H9 (cell line): ENCODE results near the gene WNT3A. TPM values are rescaled to one million over a fixed set of nuclear protein-coding genes. Genes with fewer than 3 reads are reported as not detected.
A peak's percentile ranks its signal among the peaks of the same experiment; 100 is the strongest.

ENCODE experiments used
- DNase-seq: peaks from one replicate; pipeline ENCODE4 v3.0.0-alpha.2; 2017
- H2AFZ ChIP-seq: one replicate; pipeline ENCODE4 v1.6.1; 2013; ENCODE audit warnings: mild to moderate bottlenecking, low read length, control low read depth, moderate library complexity
- H2AK5ac ChIP-seq: 2 replicates; pipeline ENCODE4 v1.6.1; 2013; ENCODE audit warnings: low read length, control low read depth, mixed read lengths; ENCODE audit not compliant: insufficient read length
- H2BK120ac ChIP-seq: one replicate; pipeline ENCODE4 v1.6.1; 2013; ENCODE audit warnings: low read depth, mild to moderate bottlenecking, low read length, control low read depth, inconsistent platforms; ENCODE audit not compliant: poor library complexity, severe bottlenecking
- H2BK12ac ChIP-seq: 2 replicates; pipeline ENCODE4 v1.6.1; 2013; ENCODE audit warnings: low read length, control low read depth, mixed read lengths, low read depth; ENCODE audit not compliant: insufficient read length
- H2BK15ac ChIP-seq: 2 replicates; pipeline ENCODE4 v1.6.1; 2013; ENCODE audit warnings: low read depth, low read length, control low read depth
- H2BK20ac ChIP-seq: one replicate; pipeline ENCODE4 v1.6.1; 2013; ENCODE audit warnings: low read depth, mild to moderate bottlenecking, low read length, control low read depth, inconsistent platforms; ENCODE audit not compliant: poor library complexity, severe bottlenecking
- H2BK5ac ChIP-seq: 2 replicates; pipeline ENCODE4 v1.6.1; 2013; ENCODE audit warnings: low read length, control low read depth, mixed read lengths; ENCODE audit not compliant: insufficient read length
- H3K14ac ChIP-seq: 2 replicates; pipeline ENCODE4 v1.6.1; 2013; ENCODE audit warnings: low read length, control low read depth; ENCODE audit not compliant: insufficient read depth
- H3K18ac ChIP-seq: 2 replicates; pipeline ENCODE4 v1.6.1; 2013; ENCODE audit warnings: low read depth, mild to moderate bottlenecking, mixed read lengths, low read length, control low read depth; ENCODE audit not compliant: insufficient read length
- H3K23ac ChIP-seq: 2 replicates; pipeline ENCODE4 v1.6.1; 2013; ENCODE audit warnings: low read length, control low read depth, mixed read lengths, low read depth; ENCODE audit not compliant: insufficient read length
- H3K23me2 ChIP-seq: 2 replicates; pipeline ENCODE4 v1.6.1; 2013; ENCODE audit warnings: low read depth, mild to moderate bottlenecking, mixed read lengths, low read length, control low read depth; ENCODE audit not compliant: insufficient read length, poor library complexity, severe bottlenecking
- H3K27ac ChIP-seq: 2 replicates; pipeline ENCODE4 v1.5.1; 2013; ENCODE audit warnings: low read length, control low read depth, mixed read lengths, low read depth; ENCODE audit not compliant: insufficient read length
- H3K27me3 ChIP-seq: 2 replicates; pipeline ENCODE4 v1.6.1; 2013; ENCODE audit warnings: low read length, control low read depth, inconsistent platforms; ENCODE audit not compliant: insufficient read depth
- H3K4ac ChIP-seq: 2 replicates; pipeline ENCODE4 v1.6.1; 2013; ENCODE audit warnings: low read depth, mild to moderate bottlenecking, control low read depth, inconsistent platforms, low read length, moderate library complexity
- H3K4me1 ChIP-seq: 2 replicates; pipeline ENCODE4 v1.6.1; 2013; ENCODE audit warnings: low read length, control low read depth, inconsistent platforms; ENCODE audit not compliant: insufficient read depth
- H3K4me2 ChIP-seq: 2 replicates; pipeline ENCODE4 v1.6.1; 2013; ENCODE audit warnings: low read length, control low read depth, mixed read lengths; ENCODE audit not compliant: insufficient read length, insufficient read depth
- H3K56ac ChIP-seq: 2 replicates; pipeline ENCODE4 v1.6.1; 2013; ENCODE audit warnings: low read depth, mild to moderate bottlenecking, mixed read lengths, low read length, control low read depth; ENCODE audit not compliant: insufficient read length
- H3K79me1 ChIP-seq: 2 replicates; pipeline ENCODE4 v1.6.1; 2013; ENCODE audit warnings: low read depth, mild to moderate bottlenecking, moderate library complexity, low read length, control low read depth, inconsistent platforms; ENCODE audit not compliant: insufficient read depth, poor library complexity, severe bottlenecking
- H3K79me2 ChIP-seq: 2 replicates; pipeline ENCODE4 v1.6.1; 2013; ENCODE audit warnings: low read length, control low read depth, inconsistent platforms; ENCODE audit not compliant: insufficient read depth
- H3K9ac ChIP-seq: 2 replicates; pipeline ENCODE4 v1.6.1; 2013; ENCODE audit warnings: low read length, control low read depth, mixed read lengths; ENCODE audit not compliant: insufficient read length; ENCODE audit errors: extremely low read depth
- H3K9me3 ChIP-seq: one replicate; pipeline ENCODE4 v1.6.1; 2013; ENCODE audit warnings: low read depth, low read length, inconsistent platforms; ENCODE audit not compliant: control insufficient read depth
- H3T11ph ChIP-seq: one replicate; pipeline ENCODE4 v1.6.1; 2013; ENCODE audit warnings: mild to moderate bottlenecking, low read length, control low read depth, inconsistent platforms
- H4K20me1 ChIP-seq: one replicate; pipeline ENCODE4 v1.6.1; 2013; ENCODE audit not compliant: control insufficient read depth, insufficient read length, insufficient read depth
- H4K5ac ChIP-seq: 2 replicates; pipeline ENCODE4 v1.6.1; 2013; ENCODE audit warnings: low read depth, mild to moderate bottlenecking, mixed read lengths, low read length, control low read depth; ENCODE audit not compliant: insufficient read length
- H4K8ac ChIP-seq: replicated peaks from 2 replicates; pipeline ENCODE4 v1.6.1; 2013; ENCODE audit warnings: low read length, control low read depth, mixed read lengths, low read depth; ENCODE audit not compliant: insufficient read length
- H4K91ac ChIP-seq: 2 replicates; pipeline ENCODE4 v1.6.1; 2013; ENCODE audit warnings: low read depth, mild to moderate bottlenecking, moderate library complexity, mixed read lengths, low read length, control low read depth; ENCODE audit not compliant: insufficient read length
- H3K27ac Mint-ChIP-seq, 3 experiments: 2 replicates in 2 of 3; 3 replicates in 1 of 3; pipeline ENCODE4 v1.8.0; 2020 to 2021; ENCODE audit warnings: mixed read lengths in 3 of 3, mild to moderate bottlenecking in 1 of 3, moderate library complexity in 1 of 3
- H3K27me3 Mint-ChIP-seq: 2 replicates; pipeline ENCODE4 v1.8.0; 2021; ENCODE audit warnings: low read depth, mild to moderate bottlenecking, moderate library complexity, mixed read lengths
- H3K36me3 Mint-ChIP-seq, 3 experiments: 2 replicates in 2 of 3; 3 replicates in 1 of 3; pipeline ENCODE4 v1.8.0; 2020 to 2021; ENCODE audit warnings: low read depth in 3 of 3, mixed read lengths in 3 of 3; ENCODE audit not compliant: insufficient read depth in 1 of 3
- H3K4me1 Mint-ChIP-seq, 2 experiments: 2 replicates each; pipeline ENCODE4 v1.8.0; 2020; ENCODE audit warnings: mixed read lengths in 2 of 2
- H3K4me3 Mint-ChIP-seq, 2 experiments: 2 replicates in 1 of 2; 3 replicates in 1 of 2; pipeline ENCODE4 v1.8.0; 2020 to 2021; ENCODE audit warnings: mild to moderate bottlenecking in 2 of 2, mixed read lengths in 2 of 2, moderate library complexity in 1 of 2
- H3K9me3 Mint-ChIP-seq, 2 experiments: 2 replicates in 1 of 2; 3 replicates in 1 of 2; pipeline ENCODE4 v1.8.0; 2020; ENCODE audit warnings: mild to moderate bottlenecking in 2 of 2, mixed read lengths in 2 of 2, moderate library complexity in 1 of 2
- WGBS: extraction: QIAGEN DNeasy Blood & Tissue Kit; methylation state at CpG from one replicate; pipeline ENCODE4 v1.1.7; 2013; ENCODE audit warnings: missing lambda C conversion rate, low lambda C conversion rate, mixed read lengths; ENCODE audit not compliant: insufficient read length; ENCODE audit errors: extremely low coverage; 5-methylcytosine and 5-hydroxymethylcytosine counted together
- total RNA-seq: library from RNA; stranded (reverse); gene quantifications from 2 replicates; pipeline ENCODE4 v1.2.1, GENCODE V29; 2021
- TF ChIP-seq, protein P1 (sequence below): fragments of 200-600 bp; sonication (generic); conservative IDR thresholded peaks from 3 replicates; pipeline ENCODE4 v1.8.0; 2021; ENCODE audit warnings: antibody characterized with exemption, mild to moderate bottlenecking

Gene WNT3A
- total RNA-seq, 1 experiment from 2014 or later = 0.17 TPM

GRCh38 chr1:228022571-228023293 is 15.9 kb downstream of the WNT3A start:
- no peak overlapping the region for H3K14ac ChIP-seq
- peaks cover 0 to 3% of the 10 kb centered on the region in 2 experiments; a peak in 1 of 4 replicates for H3K4me1 Mint-ChIP-seq
- no peaks in the 10 kb centered on the region for H3K79me1 ChIP-seq
- no peak overlapping the region for H2BK20ac ChIP-seq
- H3K27me3 ChIP-seq = peaks cover 3% of the 10 kb centered on the region; the same call in 1 of the 2 replicates
- no peaks in the 10 kb centered on the region for H3K23me2 ChIP-seq
- H3K9me3 ChIP-seq = no peaks in the 10 kb centered on the region
- H4K20me1 ChIP-seq = no peaks in the 10 kb centered on the region
- TF ChIP-seq, protein P1, sequence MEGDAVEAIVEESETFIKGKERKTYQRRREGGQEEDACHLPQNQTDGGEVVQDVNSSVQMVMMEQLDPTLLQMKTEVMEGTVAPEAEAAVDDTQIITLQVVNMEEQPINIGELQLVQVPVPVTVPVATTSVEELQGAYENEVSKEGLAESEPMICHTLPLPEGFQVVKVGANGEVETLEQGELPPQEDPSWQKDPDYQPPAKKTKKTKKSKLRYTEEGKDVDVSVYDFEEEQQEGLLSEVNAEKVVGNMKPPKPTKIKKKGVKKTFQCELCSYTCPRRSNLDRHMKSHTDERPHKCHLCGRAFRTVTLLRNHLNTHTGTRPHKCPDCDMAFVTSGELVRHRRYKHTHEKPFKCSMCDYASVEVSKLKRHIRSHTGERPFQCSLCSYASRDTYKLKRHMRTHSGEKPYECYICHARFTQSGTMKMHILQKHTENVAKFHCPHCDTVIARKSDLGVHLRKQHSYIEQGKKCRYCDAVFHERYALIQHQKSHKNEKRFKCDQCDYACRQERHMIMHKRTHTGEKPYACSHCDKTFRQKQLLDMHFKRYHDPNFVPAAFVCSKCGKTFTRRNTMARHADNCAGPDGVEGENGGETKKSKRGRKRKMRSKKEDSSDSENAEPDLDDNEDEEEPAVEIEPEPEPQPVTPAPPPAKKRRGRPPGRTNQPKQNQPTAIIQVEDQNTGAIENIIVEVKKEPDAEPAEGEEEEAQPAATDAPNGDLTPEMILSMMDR = no peak
- no peak overlapping the region for H2BK5ac ChIP-seq
- no CpG with 5 or more reads among the region's 28 CpGs for WGBS
- H3K56ac ChIP-seq = no peak overlapping the region
- H3K4me1 ChIP-seq = no peaks in the 10 kb centered on the region
- H2AFZ ChIP-seq = no peak overlapping the region
- no peak overlapping the region for H3K27ac Mint-ChIP-seq
- no peak overlapping the region for H4K91ac ChIP-seq
- no peak overlapping the region for H4K5ac ChIP-seq
- no peak overlapping the region for H3K9ac ChIP-seq
- no peak overlapping the region for H3K18ac ChIP-seq
- no peak overlapping the region for H2BK12ac ChIP-seq
- no peaks in the 10 kb centered on the region for H3K79me2 ChIP-seq
- peak; percentile 30 for DNase-seq
- H3K4me3 Mint-ChIP-seq = no peak overlapping the region
- H2BK15ac ChIP-seq = no peak overlapping the region
- H3K9me3 Mint-ChIP-seq = peaks cover 0 to 3% of the 10 kb centered on the region in 2 experiments; a peak in 1 of 5 replicates
- H2BK120ac ChIP-seq = no peak overlapping the region
- H4K8ac ChIP-seq = no peak overlapping the region
- no peak overlapping the region for H3T11ph ChIP-seq
- no peak overlapping the region for H3K4me2 ChIP-seq
- H3K27ac ChIP-seq = no peak overlapping the region
- no peak overlapping the region for H3K4ac ChIP-seq
- H3K23ac ChIP-seq = no peak overlapping the region
- peaks cover 93% of the 10 kb centered on the region for H3K27me3 Mint-ChIP-seq
- H3K36me3 Mint-ChIP-seq = no peaks in the 10 kb centered on the region
- no peak overlapping the region for H2AK5ac ChIP-seq
